Endodermal cell (in vitro differentiated cells): Measurements from ENCODE around the gene CTAGE1. TPM values are rescaled to one million over a fixed set of nuclear protein-coding genes. Genes with fewer than 3 reads are reported as not detected.
A peak's percentile ranks its signal among the peaks of the same experiment; 100 is the strongest.

Experiments
- DNase-seq: peaks from one replicate; pipeline ENCODE4 v3.0.0-alpha.2; 2017
- H3K27ac ChIP-seq: 2 replicates; pipeline ENCODE4 v1.5.1; 2013; ENCODE audit warnings: mild to moderate bottlenecking, low read depth, low read length, moderate library complexity
- H3K27me3 ChIP-seq: 2 replicates; pipeline ENCODE4 v1.6.1; 2013; ENCODE audit warnings: mild to moderate bottlenecking, low read length, moderate library complexity; ENCODE audit not compliant: insufficient read depth, control insufficient read depth, poor library complexity, severe bottlenecking
- H3K36me3 ChIP-seq: 2 replicates; pipeline ENCODE4 v1.7.0; 2013; ENCODE audit warnings: mild to moderate bottlenecking, low read length, moderate library complexity; ENCODE audit not compliant: control insufficient read depth, insufficient read depth
- H3K4me1 ChIP-seq: one replicate; pipeline ENCODE4 v1.7.0; 2013; ENCODE audit warnings: low read length; ENCODE audit not compliant: control insufficient read depth, insufficient read depth
- H3K4me3 ChIP-seq: 2 replicates; pipeline ENCODE4 v1.5.1; 2013; ENCODE audit warnings: mild to moderate bottlenecking, low read length, moderate library complexity
- H3K9ac ChIP-seq: 2 replicates; pipeline ENCODE4 v1.6.1; 2013; ENCODE audit warnings: mild to moderate bottlenecking, low read length, moderate library complexity; ENCODE audit not compliant: poor library complexity, severe bottlenecking; ENCODE audit errors: extremely low read depth
- H3K9me3 ChIP-seq: 2 replicates; pipeline ENCODE4 v1.6.1; 2013; ENCODE audit warnings: mild to moderate bottlenecking, low read length, moderate library complexity; ENCODE audit not compliant: control insufficient read depth
- H3K27ac Mint-ChIP-seq: 2 replicates; pipeline ENCODE4 v1.8.0; 2020; ENCODE audit warnings: mixed read lengths
- H3K27me3 Mint-ChIP-seq: 2 replicates; pipeline ENCODE4 v1.8.0; 2021; ENCODE audit warnings: mild to moderate bottlenecking, mixed read lengths; ENCODE audit not compliant: insufficient read depth
- H3K36me3 Mint-ChIP-seq: 2 replicates; pipeline ENCODE4 v1.8.0; 2020; ENCODE audit warnings: low read depth, mixed read lengths
- H3K4me1 Mint-ChIP-seq: 2 replicates; pipeline ENCODE4 v1.8.0; 2020; ENCODE audit warnings: mixed read lengths
- H3K4me3 Mint-ChIP-seq: 2 replicates; pipeline ENCODE4 v1.8.0; 2020; ENCODE audit warnings: mild to moderate bottlenecking, moderate library complexity, mixed read lengths
- H3K9me3 Mint-ChIP-seq: 2 replicates; pipeline ENCODE4 v1.8.0; 2020; ENCODE audit warnings: mild to moderate bottlenecking, mixed read lengths
- CTCF ChIP-seq: fragments of 200-600 bp; sonication (generic); conservative IDR thresholded peaks from 2 replicates; pipeline ENCODE4 v1.5.0; 2021; ENCODE audit warnings: antibody characterized with exemption, mild to moderate bottlenecking
- whole genome bisulfite sequencing, 2 experiments: methylation state at CpG; one replicate each; pipeline versions ENCODE4 v1.1.5 to v1.1.7; 2013; ENCODE audit warnings: missing lambda C conversion rate in 2 of 2, mixed read lengths in 1 of 2; ENCODE audit not compliant: insufficient coverage in 1 of 2, insufficient read length in 1 of 2; 5-methylcytosine and 5-hydroxymethylcytosine counted together
- total RNA-seq, 2 donors: library from RNA; stranded (reverse); fragmentation: NEBNext Ultra II Directional in 1 of 2; extraction: Animal tissue kit (Norgen Biotek cat#: 25700) in 1 of 2; gene quantifications; 2 replicates in 1 of 2; 3 replicates in 1 of 2; pipeline ENCODE4 v1.2.1, GENCODE V29; 2021

CTAGE1 gene
- total RNA-seq, 2 donors from 2014 or later: not detected

GRCh38 chr18:22408059-22408458, 9.7 kb downstream of the CTAGE1 start:
- TF ChIP-seq CTCF: peak; percentile 57
- Mint-ChIP-seq H3K4me1 (peaks cover 6% of the 10 kb centered on the region), H3K9me3 (peaks cover 13% of the 10 kb centered on the region), H3K27me3 (peaks cover 16% of the 10 kb centered on the region), H3K27ac (no peak overlapping the region), H3K4me3 (no peak overlapping the region), H3K36me3 (no peaks in the 10 kb centered on the region)
- Histone ChIP-seq H3K36me3 (no peaks in the 10 kb centered on the region), H3K27ac (no peak overlapping the region), H3K4me1 (no peaks in the 10 kb centered on the region), H3K9me3 (peaks cover 18% of the 10 kb centered on the region), H3K9ac (no peak overlapping the region), H3K4me3 (no peak overlapping the region), H3K27me3 (no peaks in the 10 kb centered on the region)
- 86% methylated on average over 3 of the region's 3 CpGs; no CpG with 5 or more reads in 1 of the 2 experiments for WGBS, 2 experiments
- DNase-seq: no peak

GRCh38 chr18:22405142-22405541, 12.6 kb downstream of the CTAGE1 start:
- Histone ChIP-seq H3K27me3 (no peaks in the 10 kb centered on the region), H3K9me3 (peaks cover 18% of the 10 kb centered on the region), H3K36me3 (no peaks in the 10 kb centered on the region), H3K9ac (no peak overlapping the region), H3K4me1 (no peaks in the 10 kb centered on the region), H3K4me3 (no peak overlapping the region), H3K27ac (no peak overlapping the region)
- Mint-ChIP-seq H3K4me3 (no peak overlapping the region), H3K4me1 (peaks cover 8% of the 10 kb centered on the region), H3K27ac (no peak overlapping the region), H3K36me3 (no peaks in the 10 kb centered on the region), H3K27me3 (peaks cover 12% of the 10 kb centered on the region), H3K9me3 (peaks cover 13% of the 10 kb centered on the region)
- TF ChIP-seq CTCF: no peak
- DNase-seq: no peak

GRCh38 chr18:22403950-22404349, 13.8 kb downstream of the CTAGE1 start:
- H3K36me3 Mint-ChIP-seq: no peaks in the 10 kb centered on the region
- DNase-seq: no peak
- H3K27me3 Mint-ChIP-seq: peaks cover 2% of the 10 kb centered on the region
- no peak overlapping the region for H3K27ac ChIP-seq
- H3K4me3 Mint-ChIP-seq: no peak overlapping the region
- peaks cover 18% of the 10 kb centered on the region for H3K9me3 ChIP-seq
- peaks cover 11% of the 10 kb centered on the region for H3K4me1 Mint-ChIP-seq
- H3K4me3 ChIP-seq: no peak overlapping the region
- no peak overlapping the region for H3K9ac ChIP-seq
- no peaks in the 10 kb centered on the region for H3K36me3 ChIP-seq
- no peak for TF ChIP-seq CTCF
- H3K4me1 ChIP-seq: no peaks in the 10 kb centered on the region
- no peaks in the 10 kb centered on the region for H3K27me3 ChIP-seq
- H3K27ac Mint-ChIP-seq: no peak overlapping the region
- H3K9me3 Mint-ChIP-seq: peaks cover 13% of the 10 kb centered on the region
- WGBS, 2 experiments: 100% methylated on average over 2 of the region's 3 CpGs; no CpG with 5 or more reads in 1 of the 2 experiments
